ENCODE results near the gene PLCD4.

PLCD4 gene

GRCh38 chr2:218621007-218621406, 13.3 kb downstream of the PLCD4 start:
- no peak for DNase-seq (ENCODE audit: low spot score)

GRCh38 chr2:218622606-218623365, 15.1 kb downstream of the PLCD4 start:
- no peak for DNase-seq (ENCODE audit: low spot score)

GRCh38 chr2:218623366-218623705, 15.6 kb downstream of the PLCD4 start:
- no peak for DNase-seq (ENCODE audit: low spot score)

GRCh38 chr2:218626369-218626768, 18.7 kb downstream of the PLCD4 start:
- DNase-seq (ENCODE audit: low spot score) = no peak

- no peak for DNase-seq (ENCODE audit: low spot score)
Measured at GRCh38 chr2:218627939-218628338, 20.2 kb downstream of the PLCD4 start.

- no peak for DNase-seq (ENCODE audit: low spot score)
Measured at GRCh38 chr2:218631837-218632236, 24.1 kb downstream of the PLCD4 start.

GRCh38 chr2:218635719-218636118, 28.0 kb downstream of the PLCD4 start:
- DNase-seq (ENCODE audit: low spot score) = no peak

- no peak for DNase-seq (ENCODE audit: low spot score)
Measured at GRCh38 chr2:218638372-218638771, 30.7 kb downstream of the PLCD4 start.

GRCh38 chr2:218642121-218642656, 34.5 kb downstream of the PLCD4 start:
- DNase-seq (ENCODE audit: low spot score) = no peak

GRCh38 chr2:218642786-218643185, 35.1 kb downstream of the PLCD4 start:
- no peak for DNase-seq (ENCODE audit: low spot score)

GRCh38 chr2:218643751-218644310, 36.1 kb downstream of the PLCD4 start:
- no peak for DNase-seq (ENCODE audit: low spot score)

- no peak for DNase-seq (ENCODE audit: low spot score)
Measured at GRCh38 chr2:218644721-218645120, 37.0 kb downstream of the PLCD4 start.

GRCh38 chr2:218645126-218645525, 37.4 kb downstream of the PLCD4 start:
- DNase-seq (ENCODE audit: low spot score) = no peak

- peak; percentile 56 for DNase-seq (ENCODE audit: low spot score)
Measured at GRCh38 chr2:218648088-218648786, 40.5 kb downstream of the PLCD4 start.

GRCh38 chr2:218648787-218649100, 41.0 kb downstream of the PLCD4 start:
- DNase-seq (ENCODE audit: low spot score) = no peak

GRCh38 chr2:218655751-218656150, 48.1 kb downstream of the PLCD4 start:
- no peak for DNase-seq (ENCODE audit: low spot score)

GRCh38 chr2:218658671-218659257, 51.1 kb downstream of the PLCD4 start:
- DNase-seq (ENCODE audit: low spot score) = peak; percentile 60

- peak; percentile 69 for DNase-seq (ENCODE audit: low spot score)
Measured at GRCh38 chr2:218659258-218659987, 51.7 kb downstream of the PLCD4 start, which contains the start of the genes BCS1L and ZNF142. Gene BCS1L, plus strand, starts transcription at chr2:218659683. Its CDS starts 1,305 bp downstream, at chr2:218660988. Gene ZNF142, minus strand, starts transcription at chr2:218659623. Its CDS starts 3,194 bp downstream, at chr2:218656429.

- DNase-seq (ENCODE audit: low spot score) = no peak
Measured at GRCh38 chr2:218659988-218660358, 52.3 kb downstream of the PLCD4 start.

GRCh38 chr2:218662377-218662776, 54.7 kb downstream of the PLCD4 start:
- DNase-seq (ENCODE audit: low spot score) = no peak

- no peak for DNase-seq (ENCODE audit: low spot score)
Measured at GRCh38 chr2:218662827-218663226, 55.1 kb downstream of the PLCD4 start.

- DNase-seq (ENCODE audit: low spot score) = no peak
Measured at GRCh38 chr2:218663901-218664300, 56.2 kb downstream of the PLCD4 start.

Measured in hematopoietic multipotent progenitor cell treated with erythropoietin and hydrocortisone succinate and interleukin-3 and kit ligand, for 17 days (in vitro differentiated cells).